Ascending aorta (tissue), 2 donors: Measurements from ENCODE around the gene PRKCA. TPM values are rescaled to one million over a fixed set of nuclear protein-coding genes. Genes with fewer than 3 reads are reported as not detected.

ENCODE experiments used
- DNase-seq, 2 donors: peaks; one replicate each; pipeline ENCODE4 v3.0.0-alpha.2; 2019; ENCODE audit warnings: low spot score in 2 of 2
- H3K27ac ChIP-seq, 2 donors: fragments of 200-600 bp; sonication (generic); one replicate each; pipeline ENCODE4 v1.5.1; 2016 to 2017; ENCODE audit warnings: mild to moderate bottlenecking in 1 of 2
- H3K27me3 ChIP-seq: fragments of 200-600 bp; sonication (generic); one replicate; pipeline ENCODE4 v1.5.1; 2017
- H3K36me3 ChIP-seq, 2 donors: fragments of 200-600 bp; sonication (generic); one replicate each; pipeline ENCODE4 v1.5.1; 2016
- H3K4me1 ChIP-seq, 2 donors: fragments of 200-600 bp; sonication (generic); one replicate each; pipeline ENCODE4 v1.5.1; 2016 to 2017; ENCODE audit warnings: mild to moderate bottlenecking in 1 of 2
- H3K4me3 ChIP-seq, 2 donors: fragments of 200-600 bp; sonication (generic); one replicate each; pipeline ENCODE4 v1.5.1; 2016 to 2017; ENCODE audit warnings: mild to moderate bottlenecking in 1 of 2
- H3K9me3 ChIP-seq, 2 donors: fragments of 200-600 bp; sonication (generic); one replicate each; pipeline ENCODE4 v1.5.1; 2016
- intact Hi-C: fragments of 100-400 bp; cut with DNase I; formaldehyde crosslinking; loops from one replicate; pipeline ENCODE4 v1.15.1; 2023
- total RNA-seq: library from RNA; depleted of rRNA; stranded (reverse); fragments of >200 nt; gene quantifications from one replicate; pipeline ENCODE4 v1.1.0, GENCODE V29; 2016
- TF ChIP-seq, protein P1 (sequence below), 3 experiments: fragments of 200-600 bp in 2 of 3; fragments of 450-650 bp in 1 of 3; sonication (generic) in 2 of 3; IDR thresholded peaks; one replicate each; pipeline ENCODE4 v1.5.1; 2016 to 2019; ENCODE audit warnings: antibody characterized with exemption in 3 of 3, mild to moderate bottlenecking in 1 of 3, moderate library complexity in 1 of 3

The PRKCA gene
- total RNA-seq, 1 donor from 2014 or later = 3.2 TPM

DNA sequence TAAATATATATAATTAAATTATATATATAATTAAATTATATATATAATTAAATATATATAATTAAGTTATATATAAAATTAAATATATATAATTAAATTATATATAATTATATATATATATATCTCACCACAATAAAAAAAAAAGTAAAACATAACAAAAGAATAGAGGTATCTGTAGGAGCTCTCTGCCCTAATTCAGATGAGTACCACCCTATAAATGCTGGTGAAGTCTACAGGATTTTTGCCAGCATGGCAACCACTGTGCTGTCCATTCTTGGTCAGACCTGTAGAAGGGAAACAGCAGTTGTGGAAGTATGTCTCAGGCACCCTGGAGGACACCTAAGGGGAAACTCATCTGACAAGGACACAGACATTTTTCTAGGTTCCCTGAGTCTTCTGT, 259.7 kb downstream of the PRKCA start:
- no peak overlapping the region for H3K27ac ChIP-seq
- no peaks in the 10 kb centered on the region for H3K9me3 ChIP-seq
- H3K36me3 ChIP-seq = no peaks in the 10 kb centered on the region
- H3K4me1 ChIP-seq = no peaks in the 10 kb centered on the region
- H3K4me3 ChIP-seq = no peak overlapping the region
- intact Hi-C loops = no loop called here
- no peak for DNase-seq
- H3K27me3 ChIP-seq = no peaks in the 10 kb centered on the region
- TF ChIP-seq, protein P1, sequence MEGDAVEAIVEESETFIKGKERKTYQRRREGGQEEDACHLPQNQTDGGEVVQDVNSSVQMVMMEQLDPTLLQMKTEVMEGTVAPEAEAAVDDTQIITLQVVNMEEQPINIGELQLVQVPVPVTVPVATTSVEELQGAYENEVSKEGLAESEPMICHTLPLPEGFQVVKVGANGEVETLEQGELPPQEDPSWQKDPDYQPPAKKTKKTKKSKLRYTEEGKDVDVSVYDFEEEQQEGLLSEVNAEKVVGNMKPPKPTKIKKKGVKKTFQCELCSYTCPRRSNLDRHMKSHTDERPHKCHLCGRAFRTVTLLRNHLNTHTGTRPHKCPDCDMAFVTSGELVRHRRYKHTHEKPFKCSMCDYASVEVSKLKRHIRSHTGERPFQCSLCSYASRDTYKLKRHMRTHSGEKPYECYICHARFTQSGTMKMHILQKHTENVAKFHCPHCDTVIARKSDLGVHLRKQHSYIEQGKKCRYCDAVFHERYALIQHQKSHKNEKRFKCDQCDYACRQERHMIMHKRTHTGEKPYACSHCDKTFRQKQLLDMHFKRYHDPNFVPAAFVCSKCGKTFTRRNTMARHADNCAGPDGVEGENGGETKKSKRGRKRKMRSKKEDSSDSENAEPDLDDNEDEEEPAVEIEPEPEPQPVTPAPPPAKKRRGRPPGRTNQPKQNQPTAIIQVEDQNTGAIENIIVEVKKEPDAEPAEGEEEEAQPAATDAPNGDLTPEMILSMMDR (IDR thresholded peaks at IDR 0.05) = no peak

DNA sequence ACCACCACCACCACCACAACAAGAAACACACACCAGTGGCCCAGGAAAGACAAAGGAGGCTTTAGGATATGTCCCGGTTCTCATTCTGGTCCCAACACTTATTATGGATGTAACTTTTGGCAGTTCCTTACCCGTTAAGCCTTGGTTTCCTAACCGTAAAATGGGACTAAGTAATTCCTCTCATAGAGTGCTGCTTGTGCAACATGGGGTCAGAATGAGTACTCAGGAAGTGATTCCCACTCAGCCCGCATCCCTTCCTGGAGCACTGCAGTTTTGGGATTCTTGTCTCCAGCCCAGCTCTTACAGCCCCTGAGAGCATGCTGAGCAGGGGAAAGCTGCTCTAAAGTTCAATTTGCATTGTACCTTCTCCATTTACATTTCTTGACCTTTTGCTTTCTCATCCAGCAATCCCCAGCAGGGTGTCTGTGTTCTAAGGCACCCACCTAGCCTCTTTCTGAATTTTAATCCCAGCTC, 262.6 kb downstream of the PRKCA start:
- Histone ChIP-seq H3K27me3 (no peaks in the 10 kb centered on the region), H3K27ac (no peak overlapping the region), H3K4me1 (no peaks in the 10 kb centered on the region), H3K4me3 (no peak overlapping the region), H3K9me3 (no peaks in the 10 kb centered on the region), H3K36me3 (no peaks in the 10 kb centered on the region)
- intact Hi-C loops = loop anchor here (5.0 kb wide), 1 partner anchor 308 kb away; no protein-coding TSS in a partner anchor
- DNase-seq = no peak
- TF ChIP-seq, protein P1 (IDR thresholded peaks at IDR 0.05) = no peak

DNA sequence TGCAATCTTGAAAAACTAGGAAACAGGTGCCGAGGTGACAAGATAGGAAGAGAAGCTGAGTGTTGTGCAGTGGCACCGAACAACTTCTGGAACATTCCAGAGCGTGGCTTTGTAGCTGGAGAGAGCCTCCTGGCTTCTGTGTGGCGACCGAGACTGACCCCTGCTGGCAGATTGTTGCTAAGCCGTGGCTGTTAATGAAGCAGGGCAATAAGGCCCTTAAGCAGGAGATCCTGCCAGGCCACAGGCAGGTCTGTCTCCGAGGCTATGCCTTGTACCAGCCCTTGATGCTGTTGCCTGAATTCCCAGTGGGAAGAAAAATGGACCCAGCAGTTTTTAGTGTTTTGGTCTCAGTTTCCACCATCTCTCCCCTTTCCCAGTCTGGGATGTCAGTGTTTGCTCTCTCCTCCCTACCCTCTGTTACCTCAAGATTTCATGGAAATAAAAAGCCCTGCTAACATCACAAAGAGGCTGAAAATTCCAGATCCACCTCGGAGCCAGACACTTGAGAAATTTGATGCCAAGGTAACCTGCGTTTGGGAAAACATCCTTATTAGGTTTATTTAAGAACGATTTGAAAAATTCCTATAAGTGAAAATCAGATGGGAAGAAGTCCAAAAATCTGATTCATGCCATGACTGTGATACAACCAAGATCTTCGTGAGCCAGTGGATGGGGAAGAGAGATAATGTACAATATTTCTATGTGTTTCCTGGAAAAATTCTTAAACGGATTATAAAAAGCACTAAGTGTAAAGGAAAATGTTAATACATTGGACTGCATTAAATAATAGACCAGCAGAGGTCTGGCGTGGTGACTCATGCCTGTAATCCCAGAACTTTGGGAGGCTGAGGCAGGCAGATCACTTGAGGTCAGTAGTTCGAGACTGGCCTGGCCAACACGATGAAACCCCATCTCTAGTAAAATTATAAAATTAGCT, 265.1 kb downstream of the PRKCA start:
- intact Hi-C loops = loop anchor here (5.0 kb wide), 1 partner anchor 310 kb away; no protein-coding TSS in a partner anchor
- TF ChIP-seq, protein P1 (IDR thresholded peaks at IDR 0.05) = peak; percentile 52 to 66 (median 54)
- Histone ChIP-seq H3K27ac (no peak overlapping the region), H3K9me3 (no peaks in the 10 kb centered on the region), H3K36me3 (no peaks in the 10 kb centered on the region), H3K4me3 (no peak overlapping the region), H3K4me1 (no peaks in the 10 kb centered on the region), H3K27me3 (no peaks in the 10 kb centered on the region)
- peak; percentile 11 to 71 for DNase-seq

DNA sequence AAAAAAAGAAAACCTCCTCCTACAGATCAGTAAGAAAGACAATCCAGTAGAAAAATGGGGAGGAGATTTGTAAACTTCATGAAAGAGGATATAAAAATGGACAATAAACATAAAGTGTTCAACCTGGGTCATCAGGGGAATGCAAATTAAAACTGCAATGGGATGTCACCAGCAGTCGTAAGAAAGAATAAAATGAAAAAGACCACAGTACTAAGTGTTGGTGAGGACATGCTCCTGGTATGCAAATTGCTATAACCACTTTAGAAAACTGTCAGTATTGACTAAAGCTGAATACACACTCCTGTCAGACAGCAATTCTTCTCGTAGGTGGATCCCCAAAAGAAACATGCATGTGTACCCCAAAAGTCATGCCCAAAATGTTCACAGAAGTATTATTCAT, 267.2 kb downstream of the PRKCA start:
- TF ChIP-seq, protein P1 (IDR thresholded peaks at IDR 0.05) = no peak
- H3K27ac ChIP-seq = no peak overlapping the region
- intact Hi-C loops = loop anchor here (5.0 kb wide), 1 partner anchor 312 kb away; no protein-coding TSS in a partner anchor

DNA sequence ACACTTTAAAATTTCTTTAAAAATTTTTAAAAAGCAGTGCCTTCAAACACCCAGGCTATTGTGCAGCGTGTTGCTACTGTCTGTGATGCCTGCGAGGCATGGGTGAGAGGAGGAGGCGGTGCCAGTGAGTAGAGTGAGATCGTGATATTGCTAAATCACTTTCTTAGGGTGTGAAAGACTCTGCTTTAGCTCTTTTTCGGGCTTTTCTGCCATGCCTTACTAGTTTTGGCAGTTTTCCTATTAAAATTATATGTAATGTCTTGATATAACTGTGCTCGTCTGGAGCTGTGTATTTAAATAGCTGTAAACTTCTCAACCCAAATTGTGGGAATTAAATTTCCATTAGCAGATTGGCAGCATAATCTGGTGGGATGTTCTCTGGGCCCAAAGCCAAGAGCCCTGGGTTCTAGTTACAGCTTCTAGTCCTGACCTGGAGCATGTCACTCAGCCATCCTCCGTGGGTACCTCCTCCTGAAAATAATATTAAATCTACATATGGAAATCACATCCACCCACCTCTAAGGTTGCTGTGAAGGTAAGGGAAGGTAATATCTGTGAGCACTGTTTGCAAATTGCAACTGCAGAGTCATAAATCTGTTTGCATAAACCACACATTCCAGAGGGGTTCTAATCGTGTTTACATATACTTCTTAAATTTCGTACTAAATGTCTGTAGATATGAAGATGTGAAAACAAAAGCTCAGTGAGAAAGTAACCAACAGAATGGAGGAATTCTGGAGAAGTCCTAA, 268.2 kb downstream of the PRKCA start:
- H3K27ac ChIP-seq = no peak overlapping the region
- intact Hi-C loops = no loop called here
- no peak overlapping the region for H3K4me3 ChIP-seq
- no peak for DNase-seq
- no peaks in the 10 kb centered on the region for H3K9me3 ChIP-seq
- H3K4me1 ChIP-seq = no peaks in the 10 kb centered on the region
- no peaks in the 10 kb centered on the region for H3K36me3 ChIP-seq
- no peaks in the 10 kb centered on the region for H3K27me3 ChIP-seq
- TF ChIP-seq, protein P1 (IDR thresholded peaks at IDR 0.05) = no peak

More for the DNA sequence above, 267.2 kb downstream of the PRKCA start:
- no peaks in the 10 kb centered on the region for H3K36me3 ChIP-seq
- no peaks in the 10 kb centered on the region for H3K9me3 ChIP-seq
- no peak for DNase-seq
- H3K4me1 ChIP-seq = no peaks in the 10 kb centered on the region
- no peak overlapping the region for H3K4me3 ChIP-seq
- H3K27me3 ChIP-seq = no peaks in the 10 kb centered on the region
